NCI-H1417 (cell line): ENCODE data around the gene POLR3GL.
"Not testable (repeated sequence)": the region's sequence is repeated elsewhere in the genome, so short reads cannot be mapped to it uniquely, and the experiment has no call there.

Experiments
- DNase-seq, 3 experiments: peaks; one replicate each; lab custom pipeline; 2025; lab: John Stamatoyannopoulos, UW

Gene POLR3GL

DNA sequence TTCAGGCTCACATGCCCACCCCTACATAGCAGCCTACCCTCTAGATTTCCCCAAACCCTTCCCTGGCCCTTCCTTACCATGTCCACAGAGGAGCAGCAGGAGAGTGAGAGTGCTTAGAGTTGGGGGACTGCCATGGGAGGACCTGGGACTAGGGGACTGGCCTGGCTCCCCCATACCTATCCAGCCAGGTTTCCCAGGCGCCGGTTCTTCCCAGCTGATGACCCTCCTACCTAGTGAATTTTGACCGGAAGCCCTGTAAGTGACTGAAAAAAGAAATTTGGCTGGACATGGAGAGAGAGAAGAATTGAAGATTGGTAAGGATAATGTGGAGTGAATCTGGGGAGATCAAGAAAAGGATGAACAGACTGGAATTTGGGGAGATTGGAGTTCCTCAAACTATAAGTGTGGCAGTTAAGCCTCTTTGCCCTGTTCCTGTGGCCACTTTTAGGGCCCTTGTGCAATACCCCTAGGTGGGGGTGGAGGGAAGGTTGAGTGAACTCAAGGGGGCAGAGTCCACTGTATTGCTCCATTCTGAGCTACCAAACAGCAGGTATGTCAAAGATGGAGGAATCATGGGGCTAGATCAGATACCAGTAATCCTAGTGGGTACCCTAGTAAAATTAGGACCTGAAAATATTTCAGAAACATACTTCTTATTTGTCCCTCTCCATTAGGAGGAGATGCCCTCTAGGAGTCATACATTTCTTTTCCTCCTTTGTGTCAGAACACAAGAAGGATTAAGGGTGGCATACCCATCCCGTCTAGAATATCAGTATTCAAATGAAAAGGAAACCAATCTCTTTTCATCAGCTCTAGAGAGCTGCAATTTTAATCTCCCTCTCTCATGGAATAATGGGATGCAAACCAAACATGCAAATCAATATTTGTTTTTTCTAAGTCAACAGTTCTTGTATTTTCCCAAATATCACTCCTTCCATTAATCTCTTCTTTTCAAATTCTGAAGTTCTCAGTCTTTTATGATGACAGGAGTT, 55.9 kb downstream of the POLR3GL start:
- DNase-seq, result no peak

DNA sequence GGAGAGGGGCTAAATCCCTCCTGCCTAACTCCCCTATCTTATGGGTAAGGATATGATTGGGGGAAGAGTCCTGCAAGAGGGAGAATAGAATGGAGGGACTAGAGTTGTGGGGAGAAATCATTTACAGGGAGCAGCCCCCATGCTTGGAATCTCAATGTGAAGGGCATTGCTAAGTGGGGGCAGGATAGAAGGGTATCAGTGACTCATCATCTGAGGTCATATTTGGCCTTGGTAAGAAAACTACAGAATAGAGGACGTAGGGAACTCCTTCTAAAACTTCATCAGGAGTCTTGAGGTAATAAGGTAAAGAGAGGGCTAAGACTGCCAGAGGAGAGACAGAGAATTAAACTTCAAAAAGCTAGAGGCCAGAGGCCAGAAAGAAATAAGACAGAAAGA, 56.6 kb downstream of the POLR3GL start:
- DNase-seq, result no peak

- DNase-seq, result no peak
Observed at GRCh38 chr1:146021622-146022402, 57.3 kb downstream of the POLR3GL start, which contains the start of gene HJV. HJV (minus strand) TSS chr1:146021735; CDS start chr1:146020231, 1,504 bp downstream.

DNA sequence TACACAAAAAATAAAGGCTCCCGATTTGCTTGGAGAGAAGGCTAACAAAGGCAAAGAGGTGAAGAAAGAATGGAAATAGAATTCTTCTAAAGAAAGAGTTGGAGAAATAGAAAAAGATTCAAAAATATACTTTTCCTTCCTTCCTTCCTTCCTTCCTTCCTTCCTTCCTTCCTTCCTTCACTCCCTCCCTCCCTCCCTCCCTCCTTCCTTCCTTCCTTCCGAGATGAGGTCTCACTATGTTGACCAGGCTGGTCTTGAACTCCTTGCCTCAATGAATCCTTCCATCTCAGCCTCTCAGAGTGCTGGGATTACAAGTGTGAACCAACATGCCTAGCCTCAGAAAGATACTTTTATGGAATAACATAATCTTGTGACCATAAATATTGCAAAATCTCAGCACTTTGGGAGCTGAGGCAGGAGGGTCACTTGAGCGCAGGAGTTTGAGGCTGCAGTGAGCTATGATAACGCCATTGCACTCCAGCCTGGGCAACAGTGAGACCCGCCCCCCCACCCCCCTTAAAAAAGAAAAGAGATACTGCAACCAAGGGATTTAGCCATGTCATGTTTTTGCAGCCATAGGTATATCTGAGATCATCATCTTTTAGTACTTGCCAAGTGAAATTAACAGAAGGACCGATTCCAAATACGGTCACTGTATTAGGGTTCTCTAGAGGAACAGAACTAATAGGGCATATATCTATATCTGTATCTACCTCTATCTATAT, 58.1 kb downstream of the POLR3GL start:
- DNase-seq, result no peak

- not testable (repeated sequence) for DNase-seq
Observed at GRCh38 chr1:146025787-146026495, 61.5 kb downstream of the POLR3GL start.

DNA sequence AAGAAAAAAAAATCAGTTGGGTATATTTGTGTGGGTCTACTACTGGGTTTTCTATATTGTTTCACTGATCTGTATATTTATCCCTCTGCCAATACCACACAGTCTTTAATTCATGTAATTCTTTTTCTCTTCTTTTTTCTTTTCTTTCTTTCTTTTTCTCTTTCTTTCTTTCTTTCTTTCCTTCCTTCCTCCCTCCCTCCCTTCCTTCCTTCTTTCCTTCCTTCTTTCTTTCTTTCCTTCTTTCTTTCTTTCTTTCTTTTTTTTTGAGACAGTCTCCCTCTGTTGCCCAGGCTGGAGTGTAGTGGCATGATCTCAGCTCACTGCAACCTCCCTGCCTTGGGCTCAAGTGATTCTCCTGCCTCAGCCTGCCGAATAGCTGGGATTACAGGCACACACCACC, 62.2 kb downstream of the POLR3GL start:
- DNase-seq, result not testable (repeated sequence)
